Skin epidermis (tissue), 12 donors: ENCODE results near the gene PGLYRP3.
"Not testable (repeated sequence)": the region's sequence is repeated elsewhere in the genome, so short reads cannot be mapped to it uniquely, and the experiment has no call there.

Source experiments
- H3K27ac ChIP-seq, 21 experiments: fragments of 200-600 bp; sonication (generic) in 11 of 21; one replicate each; pipeline ENCODE4 v1.5.0; 2020; ENCODE audit warnings: mild to moderate bottlenecking in 3 of 21, inconsistent platforms in 2 of 21, moderate library complexity in 2 of 21
- H3K4me3 ChIP-seq, 7 experiments: fragments of 200-600 bp; sonication (generic) in 2 of 7; one replicate each; pipeline ENCODE4 v1.5.0; 2020; ENCODE audit warnings: inconsistent platforms in 2 of 7, mild to moderate bottlenecking in 2 of 7, moderate library complexity in 1 of 7

The PGLYRP3 gene

GRCh38 chr1:153336650-153337049 is 23.9 kb upstream of the PGLYRP3 start:
- Histone ChIP-seq H3K27ac (no peak overlapping the region), H3K4me3 (no peak overlapping the region)

GRCh38 chr1:153333902-153334301 is 21.1 kb upstream of the PGLYRP3 start:
- H3K27ac ChIP-seq, result no peak overlapping the region
- H3K4me3 ChIP-seq, result no peak overlapping the region

- H3K27ac ChIP-seq, result no peak overlapping the region
Measured at GRCh38 chr1:153324912-153325311, 12.2 kb upstream of the PGLYRP3 start.

GRCh38 chr1:153322568-153322967 is 9.8 kb upstream of the PGLYRP3 start:
- H3K4me3 ChIP-seq, result no peak overlapping the region
- no peak overlapping the region for H3K27ac ChIP-seq

More at GRCh38 chr1:153324912-153325311, 12.2 kb upstream of the PGLYRP3 start:
- no peak overlapping the region for H3K4me3 ChIP-seq

GRCh38 chr1:153318145-153318544 is 5.4 kb upstream of the PGLYRP3 start:
- H3K27ac ChIP-seq, H3K4me3 ChIP-seq: not testable (repeated sequence)

- H3K27ac ChIP-seq, H3K4me3 ChIP-seq: not testable (repeated sequence)
Measured at GRCh38 chr1:153316013-153316412, 3.3 kb upstream of the PGLYRP3 start.

- H3K27ac ChIP-seq, result not testable (repeated sequence)
Measured at GRCh38 chr1:153314388-153314787, 1.6 kb upstream of the PGLYRP3 start.

GRCh38 chr1:153313288-153313687 is 536 bp upstream of the PGLYRP3 start:
- Histone ChIP-seq H3K4me3 (no peak overlapping the region), H3K27ac (peak overlapping the region in 4 of 21 experiments; percentile 47 to 58 (median 52))

More at GRCh38 chr1:153314388-153314787, 1.6 kb upstream of the PGLYRP3 start:
- H3K4me3 ChIP-seq, result not testable (repeated sequence)

- Histone ChIP-seq H3K27ac (no peak overlapping the region), H3K4me3 (no peak overlapping the region)
Measured at GRCh38 chr1:153310526-153310925, 2.2 kb downstream of the PGLYRP3 start.

- no peak overlapping the region for H3K4me3 ChIP-seq
Measured at GRCh38 chr1:153309441-153309840, 3.3 kb downstream of the PGLYRP3 start.

GRCh38 chr1:153308540-153308939 is 4.2 kb downstream of the PGLYRP3 start:
- no peak overlapping the region for H3K4me3 ChIP-seq
- H3K27ac ChIP-seq, result no peak overlapping the region

More at GRCh38 chr1:153309441-153309840, 3.3 kb downstream of the PGLYRP3 start:
- H3K27ac ChIP-seq, result no peak overlapping the region

- H3K4me3 ChIP-seq, result no peak overlapping the region
- no peak overlapping the region for H3K27ac ChIP-seq
Measured at GRCh38 chr1:153307221-153307600, 5.5 kb downstream of the PGLYRP3 start.

- H3K27ac ChIP-seq, result no peak overlapping the region
- no peak overlapping the region for H3K4me3 ChIP-seq
Measured at GRCh38 chr1:153306303-153307220, 6.2 kb downstream of the PGLYRP3 start.

- Histone ChIP-seq H3K27ac (no peak overlapping the region), H3K4me3 (no peak overlapping the region)
Measured at GRCh38 chr1:153305682-153306081, 7.1 kb downstream of the PGLYRP3 start.

GRCh38 chr1:153302308-153302707 is 10.4 kb downstream of the PGLYRP3 start:
- H3K4me3 ChIP-seq, result no peak overlapping the region
- H3K27ac ChIP-seq, result no peak overlapping the region

GRCh38 chr1:153293851-153294250 is 18.9 kb downstream of the PGLYRP3 start:
- Histone ChIP-seq H3K27ac (peak overlapping the region in 20 of 21 experiments; percentile 71 to 89 (median 84)), H3K4me3 (no peak overlapping the region)

GRCh38 chr1:153293480-153293775 is 19.3 kb downstream of the PGLYRP3 start:
- H3K27ac ChIP-seq, result peak overlapping the region in 20 of 21 experiments; percentile 71 to 89 (median 84)
- no peak overlapping the region for H3K4me3 ChIP-seq

- peak overlapping the region in 20 of 21 experiments; percentile 71 to 89 (median 84) for H3K27ac ChIP-seq
- no peak overlapping the region for H3K4me3 ChIP-seq
Measured at GRCh38 chr1:153292740-153293479, 19.8 kb downstream of the PGLYRP3 start.

GRCh38 chr1:153292185-153292584 is 20.6 kb downstream of the PGLYRP3 start:
- Histone ChIP-seq H3K27ac (peak overlapping the region in 20 of 21 experiments; percentile 71 to 89 (median 84)), H3K4me3 (no peak overlapping the region)

GRCh38 chr1:153291514-153291913 is 21.2 kb downstream of the PGLYRP3 start:
- Histone ChIP-seq H3K27ac (peak overlapping the region in 20 of 21 experiments; percentile 18 to 89 (median 84)), H3K4me3 (no peak overlapping the region)
